Measurements from ENCODE around the gene HSPB9.

DNA sequence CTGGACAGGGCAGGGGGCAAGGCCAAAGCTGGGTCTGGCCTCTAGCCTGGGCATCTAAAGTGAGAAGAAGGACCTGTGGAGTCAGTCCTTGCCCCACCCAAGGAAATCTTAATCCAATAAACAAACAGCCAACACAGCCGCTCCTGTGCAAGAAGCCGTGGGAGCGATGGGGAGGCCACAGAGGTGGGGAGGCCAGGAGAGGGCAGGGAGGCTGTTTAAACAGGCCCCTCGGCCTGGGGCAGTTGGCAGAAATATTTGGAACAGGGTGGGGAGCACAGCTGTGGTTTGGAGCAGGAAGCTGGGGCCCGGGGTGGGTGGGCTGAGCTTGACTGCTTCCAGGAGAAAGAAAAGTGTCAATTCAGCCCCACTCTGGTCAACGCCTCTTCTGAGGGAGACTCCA, 29.7 kb upstream of the HSPB9 start:
- no peak for TF ChIP-seq POLR2AphosphoS5 (IDR thresholded peaks at IDR 0.05; ENCODE audit: insufficient read depth in 1 of 2, low read depth in 1 of 2)
- TF ChIP-seq, protein P1, sequence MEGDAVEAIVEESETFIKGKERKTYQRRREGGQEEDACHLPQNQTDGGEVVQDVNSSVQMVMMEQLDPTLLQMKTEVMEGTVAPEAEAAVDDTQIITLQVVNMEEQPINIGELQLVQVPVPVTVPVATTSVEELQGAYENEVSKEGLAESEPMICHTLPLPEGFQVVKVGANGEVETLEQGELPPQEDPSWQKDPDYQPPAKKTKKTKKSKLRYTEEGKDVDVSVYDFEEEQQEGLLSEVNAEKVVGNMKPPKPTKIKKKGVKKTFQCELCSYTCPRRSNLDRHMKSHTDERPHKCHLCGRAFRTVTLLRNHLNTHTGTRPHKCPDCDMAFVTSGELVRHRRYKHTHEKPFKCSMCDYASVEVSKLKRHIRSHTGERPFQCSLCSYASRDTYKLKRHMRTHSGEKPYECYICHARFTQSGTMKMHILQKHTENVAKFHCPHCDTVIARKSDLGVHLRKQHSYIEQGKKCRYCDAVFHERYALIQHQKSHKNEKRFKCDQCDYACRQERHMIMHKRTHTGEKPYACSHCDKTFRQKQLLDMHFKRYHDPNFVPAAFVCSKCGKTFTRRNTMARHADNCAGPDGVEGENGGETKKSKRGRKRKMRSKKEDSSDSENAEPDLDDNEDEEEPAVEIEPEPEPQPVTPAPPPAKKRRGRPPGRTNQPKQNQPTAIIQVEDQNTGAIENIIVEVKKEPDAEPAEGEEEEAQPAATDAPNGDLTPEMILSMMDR (IDR thresholded peaks at IDR 0.05): no peak

All from vagina (tissue), 2 donors.